Caco-2 (cell line): ENCODE measurements around the gene ABCC9. TPM values are rescaled to one million over a fixed set of nuclear protein-coding genes. Genes with fewer than 3 reads are reported as not detected.

Source experiments
- BruUV-seq: library from RNA; stranded (reverse); fragments of 400-500 nt; replicated peaks from 2 replicates; lab custom pipeline; 2021; lab: Mats Ljungman, UMichigan
- CTCF ChIA-PET: fragments of 300-600 bp; sonication (Branson Sonifier 250); formaldehyde crosslinking; loops from one replicate; lab custom pipeline; 2022; ENCODE audit warnings: antibody characterized with exemption; lab: Charles Lee
- POLR2A ChIA-PET: fragments of 300-600 bp; sonication (Branson Sonifier 250); formaldehyde crosslinking; loops from one replicate; lab custom pipeline; 2022; ENCODE audit warnings: antibody characterized with exemption; lab: Charles Lee
- DNase-seq, 2 experiments: peaks; one replicate each; pipeline versions ENCODE4 v3.0.0 to v3.0.0-alpha.2; 2020 to 2022
- H3K27me3 ChIP-seq: replicated peaks from 2 replicates; pipeline ENCODE4 v1.6.0; 2011; ENCODE audit warnings: low read length; ENCODE audit not compliant: control insufficient read depth, insufficient read depth
- H3K36me3 ChIP-seq: 2 replicates; pipeline ENCODE4 v1.5.1; 2011; ENCODE audit warnings: low read length; ENCODE audit not compliant: control insufficient read depth, insufficient read depth
- H3K4me1 ChIP-seq: fragments of 250-450 bp; sonication (Bioruptor Pico); 2 replicates; pipeline ENCODE4 v1.5.1; 2020; ENCODE audit warnings: mild to moderate bottlenecking
- H3K4me3 ChIP-seq: 2 replicates; pipeline ENCODE4 v1.5.1; 2011; ENCODE audit warnings: low read depth, mild to moderate bottlenecking, control low read depth, low read length
- H3K9me3 ChIP-seq: fragments of 250-450 bp; sonication (Bioruptor Pico); 2 replicates; pipeline ENCODE4 v1.5.1; 2020; ENCODE audit warnings: mild to moderate bottlenecking, moderate library complexity
- H3K27ac Mint-ChIP-seq: one replicate; pipeline ENCODE4 v1.8.0; 2022; ENCODE audit warnings: mixed read lengths; ENCODE audit not compliant: unreplicated experiment
- H3K27me3 Mint-ChIP-seq: one replicate; pipeline ENCODE4 v1.8.0; 2022; ENCODE audit warnings: mixed read lengths; ENCODE audit not compliant: insufficient read depth, unreplicated experiment
- H3K36me3 Mint-ChIP-seq: one replicate; pipeline ENCODE4 v1.8.0; 2022; ENCODE audit warnings: mild to moderate bottlenecking, mixed read lengths; ENCODE audit not compliant: insufficient read depth, unreplicated experiment
- H3K4me1 Mint-ChIP-seq: one replicate; pipeline ENCODE4 v1.8.0; 2022; ENCODE audit warnings: low read depth, mixed read lengths; ENCODE audit not compliant: unreplicated experiment
- H3K4me3 Mint-ChIP-seq: one replicate; pipeline ENCODE4 v1.8.0; 2022; ENCODE audit warnings: mild to moderate bottlenecking, moderate library complexity, mixed read lengths; ENCODE audit not compliant: unreplicated experiment
- H3K9me3 Mint-ChIP-seq: one replicate; pipeline ENCODE4 v1.8.0; 2022; ENCODE audit warnings: mixed read lengths; ENCODE audit not compliant: unreplicated experiment
- intact Hi-C: fragments of 100-400 bp; cut with micrococcal nuclease; formaldehyde crosslinking; loops from one replicate; pipeline ENCODE4 v1.10.0; 2022; ENCODE audit not compliant: unreplicated experiment
- total RNA-seq: library from RNA; stranded (reverse); gene quantifications from 2 replicates; pipeline ENCODE4 v1.2.3, GENCODE V29; 2022
- TF ChIP-seq, protein P1 (sequence below), 2 experiments: fragments of 200-600 bp in 1 of 2; IDR thresholded peaks; 1 replicate in 1 of 2; 2 replicates in 1 of 2; pipeline versions ENCODE4 v1.5.1 to v1.8.0; 2011 to 2022; ENCODE audit warnings: antibody characterized with exemption in 1 of 2, control low read depth in 1 of 2, inconsistent platforms in 1 of 2, low read depth in 1 of 2, low read length in 1 of 2, mild to moderate bottlenecking in 1 of 2, moderate library complexity in 1 of 2; ENCODE audit not compliant: insufficient read depth in 1 of 2, severe bottlenecking in 1 of 2, unreplicated experiment in 1 of 2

The ABCC9 gene
- total RNA-seq, 1 experiment from 2014 or later, result 130 TPM

DNA sequence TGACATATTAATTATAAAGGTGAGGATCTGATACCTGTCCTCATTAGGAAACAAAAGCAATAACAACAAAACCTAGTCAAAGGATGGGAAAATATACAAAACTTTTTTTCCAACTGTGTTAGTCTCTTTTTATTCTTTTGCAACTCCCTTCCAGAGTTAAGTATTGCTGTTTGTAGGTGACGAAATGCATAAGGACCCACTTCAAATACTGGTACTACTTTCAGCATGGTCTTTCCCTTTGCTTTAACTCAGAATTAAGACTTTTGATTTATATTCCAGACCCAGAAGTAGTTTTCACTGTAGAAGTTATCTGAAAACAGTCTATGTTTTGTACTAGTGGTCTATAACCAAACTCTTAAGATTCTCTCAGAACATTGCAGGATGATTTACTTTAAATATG lies 34.1 kb upstream of the ABCC9 start:
- TF ChIP-seq, protein P1, sequence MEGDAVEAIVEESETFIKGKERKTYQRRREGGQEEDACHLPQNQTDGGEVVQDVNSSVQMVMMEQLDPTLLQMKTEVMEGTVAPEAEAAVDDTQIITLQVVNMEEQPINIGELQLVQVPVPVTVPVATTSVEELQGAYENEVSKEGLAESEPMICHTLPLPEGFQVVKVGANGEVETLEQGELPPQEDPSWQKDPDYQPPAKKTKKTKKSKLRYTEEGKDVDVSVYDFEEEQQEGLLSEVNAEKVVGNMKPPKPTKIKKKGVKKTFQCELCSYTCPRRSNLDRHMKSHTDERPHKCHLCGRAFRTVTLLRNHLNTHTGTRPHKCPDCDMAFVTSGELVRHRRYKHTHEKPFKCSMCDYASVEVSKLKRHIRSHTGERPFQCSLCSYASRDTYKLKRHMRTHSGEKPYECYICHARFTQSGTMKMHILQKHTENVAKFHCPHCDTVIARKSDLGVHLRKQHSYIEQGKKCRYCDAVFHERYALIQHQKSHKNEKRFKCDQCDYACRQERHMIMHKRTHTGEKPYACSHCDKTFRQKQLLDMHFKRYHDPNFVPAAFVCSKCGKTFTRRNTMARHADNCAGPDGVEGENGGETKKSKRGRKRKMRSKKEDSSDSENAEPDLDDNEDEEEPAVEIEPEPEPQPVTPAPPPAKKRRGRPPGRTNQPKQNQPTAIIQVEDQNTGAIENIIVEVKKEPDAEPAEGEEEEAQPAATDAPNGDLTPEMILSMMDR (IDR thresholded peaks at IDR 0.05; ENCODE audit: insufficient read depth in 1 of 2, low read depth in 1 of 2, low read length in 1 of 2, severe bottlenecking in 1 of 2, unreplicated experiment in 1 of 2), result no peak

DNA sequence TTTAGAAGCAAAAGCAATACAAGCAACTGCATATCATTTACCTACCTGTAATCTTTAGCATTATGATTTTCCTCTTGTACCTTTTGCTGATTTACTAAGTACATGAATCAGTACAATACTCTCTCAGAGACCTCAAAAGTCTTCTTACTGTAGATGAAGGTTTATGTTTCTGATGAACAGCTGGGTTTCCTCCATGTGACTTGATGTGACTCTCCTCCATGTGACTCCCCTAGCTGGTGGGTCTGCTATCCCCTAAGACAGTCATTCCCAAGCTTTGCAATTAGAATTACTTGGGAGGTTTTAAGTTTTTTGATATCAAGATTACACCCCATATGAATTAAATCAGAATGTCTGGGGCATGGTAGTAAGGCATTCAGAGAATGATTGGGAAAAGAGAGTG lies 32.0 kb upstream of the ABCC9 start:
- TF ChIP-seq, protein P1 (IDR thresholded peaks at IDR 0.05; ENCODE audit: insufficient read depth in 1 of 2, low read depth in 1 of 2, low read length in 1 of 2, severe bottlenecking in 1 of 2, unreplicated experiment in 1 of 2), result no peak
- H3K4me1 ChIP-seq, result peaks cover 9% of the 10 kb centered on the region
- Mint-ChIP-seq H3K4me1 (peaks cover 10% of the 10 kb centered on the region), H3K9me3 (peaks cover 4% of the 10 kb centered on the region), H3K4me3 (no peak overlapping the region), H3K36me3 (no peaks in the 10 kb centered on the region), H3K27ac (no peak overlapping the region), H3K27me3 (no peaks in the 10 kb centered on the region)
- H3K9me3 ChIP-seq, result no peaks in the 10 kb centered on the region
- H3K27me3 ChIP-seq, result no peaks in the 10 kb centered on the region
- DNase-seq, result no peak
- no peaks in the 10 kb centered on the region for H3K36me3 ChIP-seq
- BruUV-seq, result no TSS peak
- intact Hi-C loops, result no loop called here
- CTCF ChIA-PET, result no interaction called here
- H3K4me3 ChIP-seq, result no peak overlapping the region
- POLR2A ChIA-PET, result no interaction called here

More for the DNA sequence above, 34.1 kb upstream of the ABCC9 start:
- peaks cover 10% of the 10 kb centered on the region for H3K4me1 Mint-ChIP-seq
- CTCF ChIA-PET, result no interaction called here
- intact Hi-C loops, result no loop called here
- no peaks in the 10 kb centered on the region for H3K27me3 Mint-ChIP-seq
- no peak overlapping the region for H3K4me3 Mint-ChIP-seq
- peaks cover 9% of the 10 kb centered on the region for H3K4me1 ChIP-seq
- no peak overlapping the region for H3K27ac Mint-ChIP-seq
- BruUV-seq, result no TSS peak
- H3K9me3 ChIP-seq, result no peaks in the 10 kb centered on the region
- no peaks in the 10 kb centered on the region for H3K36me3 ChIP-seq
- no peaks in the 10 kb centered on the region for H3K36me3 Mint-ChIP-seq
- DNase-seq, result no peak
- POLR2A ChIA-PET, result no interaction called here
- H3K9me3 Mint-ChIP-seq, result peaks cover 9% of the 10 kb centered on the region
- H3K4me3 ChIP-seq, result no peak overlapping the region
- H3K27me3 ChIP-seq, result no peaks in the 10 kb centered on the region

DNA sequence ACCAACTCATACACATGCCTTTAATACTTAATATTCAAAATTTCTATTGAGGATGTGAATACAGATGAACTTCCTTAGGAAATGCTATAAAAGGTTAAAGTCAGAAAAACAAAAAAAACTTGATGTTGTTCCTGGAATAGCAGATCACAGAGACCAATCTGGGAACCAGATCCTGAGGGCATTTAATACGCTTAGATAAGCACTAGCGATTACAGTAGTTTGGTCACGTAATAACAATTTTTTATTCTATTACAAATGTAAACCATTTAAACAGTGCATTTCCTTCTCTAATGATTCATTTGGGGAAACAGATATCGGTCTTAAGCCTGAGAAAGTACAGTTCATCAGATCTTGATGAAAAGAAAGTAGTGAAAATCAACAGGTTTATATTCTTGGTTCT lies 30.8 kb upstream of the ABCC9 start:
- CTCF ChIA-PET, result no interaction called here
- Histone ChIP-seq H3K36me3 (no peaks in the 10 kb centered on the region), H3K4me3 (no peak overlapping the region), H3K9me3 (no peaks in the 10 kb centered on the region), H3K27me3 (no peaks in the 10 kb centered on the region), H3K4me1 (peaks cover 9% of the 10 kb centered on the region)
- H3K4me1 Mint-ChIP-seq, result peaks cover 10% of the 10 kb centered on the region
- intact Hi-C loops, result no loop called here
- H3K27me3 Mint-ChIP-seq, result no peaks in the 10 kb centered on the region
- BruUV-seq, result no TSS peak
- no peak overlapping the region for H3K4me3 Mint-ChIP-seq
- POLR2A ChIA-PET, result no interaction called here
- TF ChIP-seq, protein P1 (IDR thresholded peaks at IDR 0.05; ENCODE audit: insufficient read depth in 1 of 2, low read depth in 1 of 2, low read length in 1 of 2, severe bottlenecking in 1 of 2, unreplicated experiment in 1 of 2), result no peak
- H3K9me3 Mint-ChIP-seq, result peaks cover 6% of the 10 kb centered on the region
- DNase-seq, result no peak
- H3K36me3 Mint-ChIP-seq, result no peaks in the 10 kb centered on the region
- H3K27ac Mint-ChIP-seq, result no peak overlapping the region
